ENCODE measurements around the gene ABHD17C.
"Not testable (repeated sequence)": the region's sequence is repeated elsewhere in the genome, so short reads cannot be mapped to it uniquely, and the experiment has no call there.

Gene ABHD17C

DNA sequence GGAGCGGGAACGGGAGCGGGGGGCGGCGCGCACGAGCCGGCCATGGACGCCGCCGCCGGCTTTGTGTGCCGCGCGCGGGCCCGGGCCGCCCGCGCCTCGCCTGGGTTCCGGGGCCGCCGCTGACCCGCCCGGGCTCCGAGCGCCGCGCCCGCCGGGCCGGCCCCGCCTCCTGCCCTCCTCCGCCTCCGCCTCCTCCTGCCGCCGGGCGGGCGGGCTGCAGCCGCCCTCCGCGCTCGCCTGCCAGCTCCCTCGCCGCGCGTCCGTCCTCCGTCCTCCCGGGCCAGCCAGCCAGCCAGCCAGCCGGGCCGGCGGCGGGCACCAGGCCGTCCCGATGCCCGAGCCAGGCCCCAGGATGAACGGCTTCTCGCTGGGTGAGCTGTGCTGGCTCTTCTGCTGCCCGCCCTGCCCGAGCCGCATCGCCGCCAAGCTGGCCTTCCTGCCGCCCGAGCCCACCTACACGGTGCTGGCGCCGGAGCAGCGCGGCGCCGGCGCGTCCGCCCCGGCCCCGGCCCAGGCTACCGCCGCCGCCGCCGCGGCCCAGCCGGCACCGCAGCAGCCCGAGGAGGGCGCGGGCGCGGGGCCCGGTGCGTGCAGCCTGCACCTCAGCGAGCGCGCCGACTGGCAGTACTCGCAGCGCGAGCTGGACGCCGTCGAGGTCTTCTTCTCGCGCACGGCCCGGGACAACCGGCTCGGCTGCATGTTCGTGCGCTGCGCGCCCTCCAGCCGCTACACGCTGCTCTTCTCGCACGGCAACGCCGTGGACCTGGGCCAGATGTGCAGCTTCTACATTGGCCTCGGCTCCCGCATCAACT, at the start of gene ABHD17C:
Gene ABHD17C, plus strand, starts transcription at position 212 of the 812 bp plus-strand sequence. Its CDS starts 120 bp downstream, at position 332.
- H3K27ac ChIP-seq = peak within 1 kb of the TSS; percentile 78 to 91
- H3K4me3 ChIP-seq = peak within 1 kb of the TSS; percentile 81
- TF ChIP-seq, protein P1, sequence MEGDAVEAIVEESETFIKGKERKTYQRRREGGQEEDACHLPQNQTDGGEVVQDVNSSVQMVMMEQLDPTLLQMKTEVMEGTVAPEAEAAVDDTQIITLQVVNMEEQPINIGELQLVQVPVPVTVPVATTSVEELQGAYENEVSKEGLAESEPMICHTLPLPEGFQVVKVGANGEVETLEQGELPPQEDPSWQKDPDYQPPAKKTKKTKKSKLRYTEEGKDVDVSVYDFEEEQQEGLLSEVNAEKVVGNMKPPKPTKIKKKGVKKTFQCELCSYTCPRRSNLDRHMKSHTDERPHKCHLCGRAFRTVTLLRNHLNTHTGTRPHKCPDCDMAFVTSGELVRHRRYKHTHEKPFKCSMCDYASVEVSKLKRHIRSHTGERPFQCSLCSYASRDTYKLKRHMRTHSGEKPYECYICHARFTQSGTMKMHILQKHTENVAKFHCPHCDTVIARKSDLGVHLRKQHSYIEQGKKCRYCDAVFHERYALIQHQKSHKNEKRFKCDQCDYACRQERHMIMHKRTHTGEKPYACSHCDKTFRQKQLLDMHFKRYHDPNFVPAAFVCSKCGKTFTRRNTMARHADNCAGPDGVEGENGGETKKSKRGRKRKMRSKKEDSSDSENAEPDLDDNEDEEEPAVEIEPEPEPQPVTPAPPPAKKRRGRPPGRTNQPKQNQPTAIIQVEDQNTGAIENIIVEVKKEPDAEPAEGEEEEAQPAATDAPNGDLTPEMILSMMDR (IDR thresholded peaks at IDR 0.05) = no peak
- peak; percentile 75 for DNase-seq (ENCODE audit: low spot score)

DNA sequence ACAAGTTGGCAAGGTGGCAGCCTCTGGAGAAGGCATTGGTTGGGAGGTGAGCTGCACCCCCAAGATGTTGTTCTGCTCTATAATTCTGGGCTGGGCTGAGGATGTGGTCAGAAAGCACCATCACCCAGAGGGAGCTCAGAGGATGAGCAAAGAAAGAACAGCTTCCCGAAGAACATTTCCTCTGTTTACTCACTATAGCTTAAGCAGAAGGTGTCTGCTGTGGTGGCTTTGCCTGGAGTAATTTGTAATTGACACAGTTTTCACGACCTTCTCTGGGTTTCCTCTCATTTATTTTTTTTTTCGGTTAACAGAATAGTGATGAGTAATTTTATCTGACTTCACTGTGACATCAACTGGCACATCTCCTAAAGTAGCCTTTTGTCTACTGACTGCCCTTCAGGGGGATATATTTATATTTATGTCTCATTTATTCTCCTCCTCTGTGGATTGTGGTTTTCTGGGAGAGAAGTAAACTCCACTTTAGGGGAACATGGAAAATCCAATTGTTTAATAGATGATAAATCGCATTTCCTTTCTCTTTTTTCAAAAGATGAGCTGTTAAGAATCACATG, 49.5 kb upstream of the ABHD17C start:
- TF ChIP-seq, protein P1 (IDR thresholded peaks at IDR 0.05) = no peak
- H3K4me3 ChIP-seq = no peak overlapping the region
- no peak overlapping the region for H3K27ac ChIP-seq
- no peak for DNase-seq (ENCODE audit: low spot score)

DNA sequence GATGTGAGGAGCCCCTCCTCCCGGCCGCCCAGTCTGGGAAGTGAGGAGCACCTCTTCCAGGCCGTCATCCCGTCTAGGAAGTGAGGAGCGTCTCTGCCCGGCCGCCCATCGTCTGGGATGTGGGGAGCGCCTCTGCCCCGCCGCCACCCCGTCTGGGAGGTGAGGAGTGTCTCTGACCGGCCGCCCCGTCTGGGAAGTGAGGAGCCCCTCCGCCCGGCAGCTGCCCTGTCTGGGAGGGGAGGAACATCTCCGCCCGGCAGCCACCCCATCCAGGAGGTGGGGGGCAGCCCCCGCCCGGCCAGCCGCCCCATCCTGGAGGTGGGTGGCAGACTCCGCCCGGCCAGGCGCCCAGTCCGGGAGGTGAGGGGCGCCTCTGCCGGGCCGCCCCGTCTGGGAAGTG, 47.7 kb upstream of the ABHD17C start:
- DNase-seq (ENCODE audit: low spot score); H3K4me3 ChIP-seq: not testable (repeated sequence)

DNA sequence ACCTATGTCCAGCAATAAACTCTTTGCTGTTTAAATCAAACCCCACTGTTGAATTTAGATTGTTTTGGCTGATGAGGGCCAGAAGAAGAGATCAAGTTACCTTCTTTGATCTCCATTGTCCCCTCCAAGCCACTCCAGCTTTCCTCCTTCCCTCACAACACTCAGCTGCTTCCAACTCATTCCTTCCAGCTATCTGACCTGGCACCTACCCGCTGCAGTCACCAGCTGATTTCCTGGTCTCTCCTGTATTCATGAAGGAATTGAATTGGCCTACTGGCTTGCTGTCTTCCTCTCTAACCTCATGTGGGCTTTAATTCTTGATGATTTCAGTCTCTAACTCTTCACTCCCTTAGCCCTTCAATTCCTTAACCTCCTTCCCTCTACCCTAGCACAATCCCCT, 40.8 kb upstream of the ABHD17C start:
- DNase-seq (ENCODE audit: low spot score) = no peak
- TF ChIP-seq, protein P1 (IDR thresholded peaks at IDR 0.05) = no peak
- Histone ChIP-seq H3K27ac (no peak overlapping the region), H3K4me3 (no peak overlapping the region)

More for the DNA sequence above, 47.7 kb upstream of the ABHD17C start:
- H3K27ac ChIP-seq = not testable (repeated sequence)

DNA sequence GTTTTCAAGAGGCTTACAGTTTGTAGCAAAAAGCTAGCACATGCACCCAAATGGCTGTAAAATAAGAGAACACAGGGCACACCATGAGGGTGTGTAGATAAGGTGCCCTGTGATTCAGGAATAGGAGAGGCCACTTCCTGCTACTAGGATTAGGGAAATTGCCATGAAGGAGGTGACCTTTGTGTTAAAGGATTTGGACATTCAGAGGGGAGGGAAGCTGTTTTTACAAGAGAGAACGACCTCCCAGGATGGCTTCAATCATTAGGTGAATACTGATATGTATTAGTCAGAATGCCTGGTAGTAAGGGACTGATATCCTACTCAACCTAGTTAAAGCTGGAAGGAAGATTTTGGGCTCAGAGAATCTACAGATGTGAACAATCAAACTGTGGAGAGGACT, 35.7 kb upstream of the ABHD17C start:
- H3K4me3 ChIP-seq = no peak overlapping the region
- H3K27ac ChIP-seq = no peak overlapping the region
- DNase-seq (ENCODE audit: low spot score) = no peak
- TF ChIP-seq, protein P1 (IDR thresholded peaks at IDR 0.05) = no peak

DNA sequence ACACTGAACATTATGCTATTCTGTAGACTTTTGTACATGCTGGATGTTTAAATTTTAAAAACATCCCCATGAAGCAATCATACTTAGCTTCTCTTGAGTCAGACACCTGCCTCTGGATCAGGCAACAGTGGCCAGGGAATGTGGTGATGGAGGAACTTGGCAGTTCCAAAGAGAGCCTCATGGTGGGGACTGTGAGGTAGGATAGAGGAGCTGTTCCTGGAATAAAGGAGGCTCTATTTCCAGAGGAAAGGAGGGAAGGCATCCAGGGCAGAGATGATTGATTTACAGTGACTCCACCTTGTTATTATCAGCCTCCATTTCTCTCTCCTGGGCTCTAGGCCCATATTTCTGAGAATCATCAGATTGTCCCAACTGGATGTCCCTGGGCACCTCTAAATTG, 35.0 kb upstream of the ABHD17C start:
- Histone ChIP-seq H3K4me3 (no peak overlapping the region), H3K27ac (no peak overlapping the region)
- DNase-seq (ENCODE audit: low spot score) = no peak
- TF ChIP-seq, protein P1 (IDR thresholded peaks at IDR 0.05) = no peak

DNA sequence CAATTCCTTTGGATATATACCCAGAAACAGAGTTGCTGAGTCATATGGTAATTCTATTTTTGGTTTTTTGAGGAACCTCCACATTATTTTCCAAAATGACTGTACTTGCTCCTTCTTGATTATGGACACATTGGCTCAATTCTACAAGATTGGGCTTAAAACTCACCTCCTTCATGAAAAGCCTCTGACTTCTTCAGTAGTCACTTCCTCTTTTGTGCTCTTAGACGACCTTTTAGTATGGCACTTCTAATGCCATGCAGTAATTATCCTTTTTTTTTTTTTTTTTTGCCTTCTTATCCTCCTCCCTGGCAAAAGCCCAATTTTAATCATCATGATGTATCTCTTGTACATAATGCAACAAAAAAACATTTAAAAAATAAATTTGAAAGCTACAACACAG, 33.0 kb upstream of the ABHD17C start:
- DNase-seq (ENCODE audit: low spot score) = no peak
- Histone ChIP-seq H3K4me3 (no peak overlapping the region), H3K27ac (no peak overlapping the region)
- TF ChIP-seq, protein P1 (IDR thresholded peaks at IDR 0.05) = no peak
